CD8-positive, alpha-beta memory T cell (primary cell): Measurements from ENCODE around the gene GLIPR1. TPM values are rescaled to one million over a fixed set of nuclear protein-coding genes. Genes with fewer than 3 reads are reported as not detected.
"Not testable (repeated sequence)": the region's sequence is repeated elsewhere in the genome, so short reads cannot be mapped to it uniquely, and the experiment has no call there.

Experiments
- CTCF ChIA-PET: fragments of 350-600 bp; sonication (Branson Sonifier 250); formaldehyde crosslinking; loops from one replicate; lab custom pipeline; 2021; ENCODE audit warnings: antibody characterized with exemption; lab: Charles Lee
- POLR2A ChIA-PET: fragments of 350-600 bp; sonication (Branson Sonifier 250); formaldehyde crosslinking; loops from one replicate; lab custom pipeline; 2021; ENCODE audit warnings: antibody characterized with exemption; lab: Charles Lee
- DNase-seq, 5 donors: peaks; one replicate each; pipeline versions ENCODE4 v3.0.0 to v3.0.0-alpha.2; 2020 to 2022; ENCODE audit warnings: mixed read lengths in 1 of 5
- H3K27ac ChIP-seq: one replicate; pipeline ENCODE4 v1.7.0; 2013; ENCODE audit warnings: low read depth, mild to moderate bottlenecking, low read length, moderate library complexity
- H3K27me3 ChIP-seq: 2 replicates; pipeline ENCODE4 v1.7.0; 2013; ENCODE audit warnings: low read length, mild to moderate bottlenecking; ENCODE audit not compliant: insufficient read depth, poor library complexity, severe bottlenecking
- H3K36me3 ChIP-seq: 2 replicates; pipeline ENCODE4 v1.7.0; 2013; ENCODE audit warnings: mild to moderate bottlenecking, low read length, moderate library complexity; ENCODE audit not compliant: insufficient read depth
- H3K4me1 ChIP-seq: 2 replicates; pipeline ENCODE4 v1.7.0; 2013; ENCODE audit warnings: mild to moderate bottlenecking, low read length, moderate library complexity; ENCODE audit not compliant: insufficient read depth
- H3K4me3 ChIP-seq: 2 replicates; pipeline ENCODE4 v1.7.0; 2013; ENCODE audit warnings: mild to moderate bottlenecking, low read length
- H3K9me3 ChIP-seq: 2 replicates; pipeline ENCODE4 v1.7.0; 2013; ENCODE audit warnings: mild to moderate bottlenecking, low read length
- H3K27ac Mint-ChIP-seq, 8 donors: one replicate each; pipeline ENCODE4 v1.8.0; 2020 to 2021; ENCODE audit warnings: mixed read lengths in 8 of 8, mild to moderate bottlenecking in 6 of 8, inconsistent platforms in 3 of 8, moderate library complexity in 3 of 8
- H3K27me3 Mint-ChIP-seq, 2 donors: one replicate each; pipeline ENCODE4 v1.8.0; 2020 to 2021; ENCODE audit warnings: mixed read lengths in 2 of 2, mild to moderate bottlenecking in 1 of 2, moderate library complexity in 1 of 2
- H3K36me3 Mint-ChIP-seq, 3 donors: one replicate each; pipeline ENCODE4 v1.8.0; 2020 to 2021; ENCODE audit warnings: mixed read lengths in 3 of 3, inconsistent platforms in 1 of 3, mild to moderate bottlenecking in 1 of 3
- H3K4me1 Mint-ChIP-seq, 3 donors: one replicate each; pipeline ENCODE4 v1.8.0; 2020 to 2021; ENCODE audit warnings: mixed read lengths in 3 of 3, inconsistent platforms in 1 of 3, mild to moderate bottlenecking in 1 of 3
- H3K4me3 Mint-ChIP-seq, 7 donors: one replicate each; pipeline ENCODE4 v1.8.0; 2020 to 2021; ENCODE audit warnings: mixed read lengths in 7 of 7, mild to moderate bottlenecking in 6 of 7, moderate library complexity in 4 of 7, inconsistent platforms in 2 of 7
- H3K9me3 Mint-ChIP-seq, 5 donors: one replicate each; pipeline ENCODE4 v1.8.0; 2020 to 2022; ENCODE audit warnings: mixed read lengths in 5 of 5, mild to moderate bottlenecking in 3 of 5, moderate library complexity in 2 of 5, inconsistent platforms in 1 of 5
- polyA plus RNA-seq: library from polyadenylated mRNA; unstranded; fragments of 300-500 nt; fragmentation: Illumina TruSeq; gene quantifications from one replicate; pipeline ENCODE4 v1.2.3, GENCODE V29; 2021
- total RNA-seq, 2 experiments: library from RNA; stranded (reverse); gene quantifications; one replicate each; pipeline ENCODE4 v1.2.3, GENCODE V29; 2021

GLIPR1 gene
- total RNA-seq (10 to 100 TPM; 22.2 to 22.8 TPM), polyA plus RNA-seq (202 TPM)

DNA sequence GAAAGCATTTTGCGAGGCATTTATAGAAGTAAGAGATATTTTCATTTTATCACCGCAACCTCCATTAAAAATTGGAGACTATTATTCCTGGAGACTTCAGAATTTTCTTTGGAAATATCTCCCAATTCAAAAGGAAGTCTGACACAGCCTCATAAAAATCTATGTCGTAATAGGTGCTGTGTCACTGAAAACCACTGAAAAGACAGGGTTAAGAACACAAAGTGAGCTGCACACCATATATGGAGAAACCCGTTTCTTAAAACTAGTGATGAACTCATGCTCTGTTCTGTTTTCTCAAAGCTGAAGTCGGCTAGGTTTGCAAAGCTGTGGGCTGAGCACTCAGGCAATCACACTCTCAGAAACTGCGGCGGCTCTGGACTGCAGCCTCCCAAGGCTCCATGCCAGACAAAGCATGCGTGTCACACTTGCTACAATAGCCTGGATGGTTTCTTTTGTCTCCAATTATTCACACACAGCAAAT, at the start of gene GLIPR1:
Gene GLIPR1, plus strand, starts transcription at position 287 of the 481 bp plus-strand sequence. Its CDS starts 126 bp downstream, at position 413.
- Mint-ChIP-seq H3K4me1 (peaks cover 75 to 83% (median 83%) of the 10 kb centered on the region in 3 donors), H3K27ac (peak within 1 kb of the TSS; percentile 86 to 98 (median 97)), H3K4me3 (peak within 1 kb of the TSS; percentile 96 to 99 (median 97)), H3K36me3 (peaks cover 0 to 45% (median 12%) of the 10 kb centered on the region in 3 donors), H3K9me3 (peaks cover 0 to 2% (median 0%) of the 10 kb centered on the region in 5 donors), H3K27me3 (peaks cover 0 to 2% of the 10 kb centered on the region in 2 donors)
- DNase-seq, result peak; percentile 43 to 84 (median 77)
- POLR2A ChIA-PET, result interaction anchor here (0.7 to 1.8 kb wide), 10 partner anchors 23 to 599 kb away, joined by 3 to 12 read pairs (median 6); partner anchors contain the start of genes GLIPR1L2, KRR1 and PHLDA1
- H3K27ac ChIP-seq, result peak within 1 kb of the TSS; percentile 80
- H3K36me3 ChIP-seq, result no peaks in the 10 kb centered on the region
- no peaks in the 10 kb centered on the region for H3K27me3 ChIP-seq
- CTCF ChIA-PET, result interaction anchor here (1.0 to 4.7 kb wide), 8 partner anchors 17 to 556 kb away, joined by 3 to 27 read pairs (median 4); partner anchors contain the start of genes GLIPR1L2 and PHLDA1
- no peaks in the 10 kb centered on the region for H3K9me3 ChIP-seq
- H3K4me1 ChIP-seq, result peaks cover 65% of the 10 kb centered on the region
- peak within 1 kb of the TSS; percentile 80 for H3K4me3 ChIP-seq

DNA sequence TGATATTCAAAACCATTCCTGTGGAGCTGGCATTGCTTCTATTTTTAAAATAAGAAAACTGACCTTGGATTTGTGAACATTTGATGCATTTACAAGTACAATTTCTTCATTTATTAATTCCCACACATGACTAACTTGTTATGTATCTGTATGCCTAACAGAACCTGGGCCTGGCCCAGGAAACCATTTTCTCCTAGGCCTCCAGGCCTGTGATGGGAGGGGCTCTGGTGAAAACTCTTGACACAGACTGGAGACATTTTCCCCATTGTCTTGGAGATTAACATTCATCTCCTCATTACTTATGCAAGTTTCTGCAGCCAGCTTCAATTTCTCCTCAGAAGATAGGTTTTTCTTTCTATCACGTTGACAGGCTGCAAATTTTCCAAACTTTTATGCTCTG, 47.6 kb upstream of the GLIPR1 start:
- H3K36me3 ChIP-seq, result no peaks in the 10 kb centered on the region
- peaks cover under 1% of the 10 kb centered on the region for H3K4me1 ChIP-seq
- Mint-ChIP-seq H3K27ac (no peak overlapping the region), H3K4me1 (peaks cover 4 to 6% (median 5%) of the 10 kb centered on the region in 3 donors), H3K27me3 (no peaks in the 10 kb centered on the region), H3K9me3 (peaks cover 9 to 22% (median 15%) of the 10 kb centered on the region in 5 donors), H3K4me3 (no peak overlapping the region), H3K36me3 (peaks cover 0 to 22% (median 1%) of the 10 kb centered on the region in 3 donors)
- H3K27me3 ChIP-seq, result no peaks in the 10 kb centered on the region
- H3K4me3 ChIP-seq, result no peak overlapping the region
- no peak for DNase-seq
- no peaks in the 10 kb centered on the region for H3K9me3 ChIP-seq
- H3K27ac ChIP-seq, result no peak overlapping the region
- ChIA-PET CTCF (interaction anchor here (1.6 kb wide), 1 partner anchor 52 kb away, joined by 8 read pairs; no protein-coding TSS in a partner anchor), POLR2A (no interaction called here)

DNA sequence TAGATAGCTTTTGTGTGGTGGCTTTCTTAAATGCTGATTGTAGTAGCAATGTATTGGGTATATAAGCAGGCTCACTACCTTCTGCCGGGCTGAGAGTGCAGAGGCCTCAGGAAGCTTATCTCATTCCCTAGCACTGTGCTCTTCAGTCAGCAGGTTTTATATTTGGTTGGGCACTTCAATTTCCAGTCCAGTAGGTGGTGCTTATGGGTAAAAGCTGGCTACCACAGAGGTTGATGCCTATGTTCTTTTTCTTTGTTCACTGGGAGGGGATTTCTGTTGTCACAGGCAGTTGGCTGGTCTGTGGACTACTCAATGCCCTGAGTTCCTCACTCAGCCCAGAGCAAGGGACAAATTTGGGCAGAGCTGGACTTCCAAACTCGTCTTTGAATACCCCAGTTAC, 43.0 kb upstream of the GLIPR1 start:
- H3K4me3 ChIP-seq, result no peak overlapping the region
- H3K4me1 ChIP-seq, result peaks cover 8% of the 10 kb centered on the region
- Mint-ChIP-seq H3K27me3 (peaks cover 0 to 4% of the 10 kb centered on the region in 2 donors), H3K27ac (peak overlapping the region in 1 of 8 donors; percentile 10), H3K36me3 (peaks cover 0 to 7% (median 4%) of the 10 kb centered on the region in 3 donors), H3K9me3 (peaks cover 2 to 9% (median 5%) of the 10 kb centered on the region in 5 donors), H3K4me3 (no peak overlapping the region), H3K4me1 (peaks cover 4 to 15% (median 10%) of the 10 kb centered on the region in 3 donors)
- DNase-seq, result peak in 1 of 5 donors; percentile 33
- CTCF ChIA-PET, result interaction anchor here (0.8 to 3.9 kb wide), 17 partner anchors 9 to 594 kb away, joined by 3 to 47 read pairs (median 4); partner anchors contain the start of genes GLIPR1 and PHLDA1
- H3K36me3 ChIP-seq, result no peaks in the 10 kb centered on the region
- no peaks in the 10 kb centered on the region for H3K9me3 ChIP-seq
- H3K27me3 ChIP-seq, result no peaks in the 10 kb centered on the region
- POLR2A ChIA-PET, result interaction anchor here (0.6 to 1.9 kb wide), 5 partner anchors 42 to 599 kb away, joined by 3 to 7 read pairs (median 4); partner anchors contain the start of gene GLIPR1L2
- H3K27ac ChIP-seq, result no peak overlapping the region

DNA sequence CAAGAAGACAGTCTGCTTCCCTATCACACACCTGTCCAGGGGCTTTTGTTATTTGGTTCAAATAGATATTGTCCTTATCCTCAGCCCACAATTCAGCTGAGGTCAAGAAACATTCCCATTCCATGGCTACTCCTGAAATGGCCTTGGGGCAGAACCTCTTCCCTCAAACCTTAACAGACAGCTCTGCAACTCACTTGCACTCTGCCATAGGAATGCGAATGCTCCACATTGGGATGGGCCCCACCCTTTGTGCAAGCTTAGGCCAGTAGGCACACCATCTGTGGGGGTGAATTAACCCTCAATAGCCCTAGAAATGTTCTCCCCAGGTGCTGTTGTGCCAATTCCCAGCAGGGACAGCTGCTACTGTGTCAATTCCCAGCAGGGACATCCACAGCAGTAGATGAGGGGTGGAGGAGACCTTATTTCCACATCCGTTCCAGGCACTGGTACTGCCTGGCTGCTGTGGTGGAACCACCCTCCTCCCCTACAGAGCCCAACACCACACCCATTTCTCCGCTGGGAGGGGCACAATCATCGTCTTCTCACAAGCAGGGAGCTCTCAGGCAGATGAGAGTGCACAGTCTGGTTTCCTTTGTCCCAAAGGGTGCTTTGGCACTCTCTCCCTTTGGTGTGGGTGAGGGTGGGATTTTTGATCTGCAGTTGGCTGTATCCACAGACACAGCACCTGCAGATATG, 42.3 kb upstream of the GLIPR1 start:
- Histone ChIP-seq H3K36me3 (no peaks in the 10 kb centered on the region), H3K4me3 (no peak overlapping the region), H3K9me3 (no peaks in the 10 kb centered on the region), H3K4me1 (peaks cover 8% of the 10 kb centered on the region), H3K27me3 (no peaks in the 10 kb centered on the region), H3K27ac (no peak overlapping the region)
- Mint-ChIP-seq H3K9me3 (peaks cover 2 to 9% (median 5%) of the 10 kb centered on the region in 5 donors), H3K27me3 (peaks cover 0 to 4% of the 10 kb centered on the region in 2 donors), H3K4me3 (no peak overlapping the region), H3K4me1 (peaks cover 4 to 15% (median 10%) of the 10 kb centered on the region in 3 donors), H3K36me3 (peaks cover 0 to 7% (median 4%) of the 10 kb centered on the region in 3 donors), H3K27ac (no peak overlapping the region)
- ChIA-PET CTCF (interaction anchor here (0.8 to 3.9 kb wide), 15 partner anchors 8 to 593 kb away, joined by 3 to 47 read pairs (median 6); partner anchors contain the start of genes GLIPR1 and PHLDA1), POLR2A (interaction anchor here (0.6 to 1.9 kb wide), 4 partner anchors 46 to 598 kb away, joined by 3 to 7 read pairs (median 4); partner anchors contain the start of gene GLIPR1L2)
- DNase-seq, result no peak

DNA sequence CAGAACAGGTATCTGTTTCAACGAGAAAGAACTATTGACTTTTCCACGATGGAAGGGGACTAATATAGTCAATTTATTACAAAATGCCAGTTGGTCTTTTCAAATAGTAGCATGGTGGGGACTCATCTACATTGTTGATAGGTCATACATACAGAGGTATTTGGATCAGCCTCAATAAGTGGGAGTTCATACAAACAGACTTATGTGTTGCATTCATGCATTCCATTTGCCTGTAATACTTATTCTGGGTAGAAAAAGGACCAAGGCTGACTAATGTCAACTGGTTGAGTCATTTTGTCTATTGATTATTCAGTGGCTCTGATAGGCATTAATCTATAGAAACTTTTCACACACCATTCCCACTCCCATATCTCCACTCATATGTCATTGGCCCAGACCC, 41.5 kb upstream of the GLIPR1 start:
- Mint-ChIP-seq H3K27ac (no peak overlapping the region), H3K4me1 (peaks cover 4 to 15% (median 10%) of the 10 kb centered on the region in 3 donors), H3K36me3 (peaks cover 0 to 7% (median 4%) of the 10 kb centered on the region in 3 donors), H3K9me3 (peaks cover 2 to 9% (median 5%) of the 10 kb centered on the region in 5 donors), H3K27me3 (peaks cover 0 to 4% of the 10 kb centered on the region in 2 donors), H3K4me3 (no peak overlapping the region)
- Histone ChIP-seq H3K36me3 (no peaks in the 10 kb centered on the region), H3K27me3 (no peaks in the 10 kb centered on the region), H3K27ac (no peak overlapping the region), H3K4me1 (peaks cover 8% of the 10 kb centered on the region), H3K9me3 (no peaks in the 10 kb centered on the region), H3K4me3 (no peak overlapping the region)
- CTCF ChIA-PET, result interaction anchor here (1.3 to 3.9 kb wide), 4 partner anchors 28 to 45 kb away, joined by 3 to 47 read pairs (median 11); partner anchors contain the start of gene GLIPR1
- POLR2A ChIA-PET, result no interaction called here
- DNase-seq, result no peak

DNA sequence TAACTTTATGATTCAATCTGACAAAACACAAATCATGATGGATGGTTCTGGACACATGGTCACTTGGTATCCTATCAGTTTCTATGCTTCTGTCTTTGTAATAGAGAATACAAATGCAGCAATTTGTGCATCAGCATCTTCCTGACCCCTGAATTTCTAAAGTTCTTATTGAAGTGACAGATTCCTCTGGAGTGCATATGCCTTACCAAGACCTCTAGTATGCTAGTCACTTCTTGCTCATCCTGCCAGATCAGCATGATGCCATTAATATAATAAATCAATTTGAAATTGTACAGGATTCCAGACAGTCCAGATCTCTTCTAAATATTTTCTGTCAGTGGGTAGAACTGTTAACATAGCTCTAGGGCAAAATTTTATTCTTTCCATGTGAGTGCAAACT, 40.6 kb upstream of the GLIPR1 start:
- Mint-ChIP-seq H3K4me1 (peaks cover 4 to 15% (median 10%) of the 10 kb centered on the region in 3 donors), H3K27me3 (peaks cover 0 to 4% of the 10 kb centered on the region in 2 donors), H3K36me3 (peaks cover 0 to 7% (median 4%) of the 10 kb centered on the region in 3 donors), H3K9me3 (peaks cover 2 to 9% (median 5%) of the 10 kb centered on the region in 5 donors), H3K27ac (no peak overlapping the region), H3K4me3 (no peak overlapping the region)
- H3K4me3 ChIP-seq, result no peak overlapping the region
- no peak overlapping the region for H3K27ac ChIP-seq
- H3K36me3 ChIP-seq, result no peaks in the 10 kb centered on the region
- DNase-seq, result no peak
- POLR2A ChIA-PET, result no interaction called here
- H3K27me3 ChIP-seq, result no peaks in the 10 kb centered on the region
- no peaks in the 10 kb centered on the region for H3K9me3 ChIP-seq
- peaks cover 8% of the 10 kb centered on the region for H3K4me1 ChIP-seq
- CTCF ChIA-PET, result interaction anchor here (0.7 to 3.9 kb wide), 2 partner anchors 15 to 45 kb away, joined by 3 to 47 read pairs; no protein-coding TSS in a partner anchor

DNA sequence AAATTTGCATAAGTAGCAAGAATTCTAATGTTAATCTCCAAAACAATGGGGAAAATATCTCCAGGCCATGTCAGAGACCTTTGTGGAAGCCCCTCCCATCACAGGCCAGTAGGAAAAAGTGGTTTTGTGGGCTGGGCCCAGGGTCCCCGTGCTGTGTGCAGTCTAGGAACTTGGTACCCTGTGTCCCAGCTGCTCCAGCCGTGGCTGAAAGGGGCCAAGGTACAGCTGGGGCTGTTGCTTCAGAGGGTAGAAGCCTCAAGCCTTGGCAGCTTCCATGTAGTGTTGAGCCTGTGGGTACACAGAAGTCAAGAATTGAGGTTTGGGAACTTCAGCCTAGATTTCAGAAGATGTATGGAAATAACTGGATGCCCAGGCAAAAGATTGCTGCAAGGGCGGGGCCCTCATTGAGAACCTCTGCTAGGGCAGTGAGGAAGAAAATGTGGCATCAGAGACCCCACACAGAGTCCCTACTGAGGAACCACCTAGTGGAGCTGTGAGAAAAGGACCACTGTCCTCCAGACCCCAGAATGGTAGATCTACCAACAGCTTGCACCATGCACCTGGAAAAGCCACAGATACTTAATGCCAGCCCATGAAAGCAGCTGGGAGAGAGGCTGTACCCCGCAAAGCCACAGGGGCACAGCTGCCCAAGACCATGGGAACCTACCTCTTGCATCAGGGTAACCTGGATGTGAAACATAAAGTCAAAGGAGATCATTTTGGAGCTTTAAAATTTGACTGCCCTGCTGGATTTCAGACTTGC, 38.7 kb upstream of the GLIPR1 start:
- H3K4me3 ChIP-seq, CTCF ChIA-PET, H3K9me3 Mint-ChIP-seq, H3K36me3 ChIP-seq, POLR2A ChIA-PET, H3K36me3 Mint-ChIP-seq, H3K9me3 ChIP-seq, H3K27ac ChIP-seq, H3K27ac Mint-ChIP-seq, H3K27me3 Mint-ChIP-seq, H3K27me3 ChIP-seq, H3K4me1 ChIP-seq, H3K4me3 Mint-ChIP-seq, DNase-seq: not testable (repeated sequence)
- H3K4me1 Mint-ChIP-seq, result peaks cover 4 to 15% (median 10%) of the 10 kb centered on the region in 3 donors
